Stimulated activated CD8-positive, alpha-beta memory T cell treated with anti-CD3 and anti-CD28 coated beads, Interleukin-2, amount 100 ng/mL, for 1 hour (primary cell): ENCODE results near the gene SPATA12.

Source experiments
- DNase-seq, 2 donors: peaks; one replicate each; pipeline ENCODE4 v3.0.0-alpha.2; 2020; ENCODE audit warnings: low read depth in 2 of 2

Gene SPATA12

GRCh38 chr3:57060089-57060821, at the start of gene SPATA12:
TSS of gene SPATA12 (plus strand) at chr3:57060664. CDS start at chr3:57073695, 13,031 bp downstream.
- DNase-seq = no peak

DNA sequence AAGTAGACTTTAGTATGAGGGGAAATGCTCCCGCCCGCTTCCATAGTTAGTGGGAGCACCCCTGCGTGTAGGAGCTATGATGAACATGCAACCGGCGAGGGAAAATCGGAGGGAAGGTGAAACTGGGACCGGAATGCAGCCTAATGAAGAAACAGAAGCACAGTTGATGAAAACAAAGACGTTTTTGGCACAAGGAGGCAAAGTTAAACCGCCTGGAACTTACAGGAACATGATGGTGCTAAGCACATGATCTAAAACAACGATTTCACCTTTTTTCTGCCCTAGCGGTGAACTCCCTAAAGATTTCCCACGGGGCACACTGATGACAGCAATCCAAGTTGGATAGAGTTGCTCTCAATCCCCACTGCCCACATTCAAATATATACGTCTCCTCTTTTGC, 49.4 kb upstream of the SPATA12 start:
- no peak for DNase-seq

DNA sequence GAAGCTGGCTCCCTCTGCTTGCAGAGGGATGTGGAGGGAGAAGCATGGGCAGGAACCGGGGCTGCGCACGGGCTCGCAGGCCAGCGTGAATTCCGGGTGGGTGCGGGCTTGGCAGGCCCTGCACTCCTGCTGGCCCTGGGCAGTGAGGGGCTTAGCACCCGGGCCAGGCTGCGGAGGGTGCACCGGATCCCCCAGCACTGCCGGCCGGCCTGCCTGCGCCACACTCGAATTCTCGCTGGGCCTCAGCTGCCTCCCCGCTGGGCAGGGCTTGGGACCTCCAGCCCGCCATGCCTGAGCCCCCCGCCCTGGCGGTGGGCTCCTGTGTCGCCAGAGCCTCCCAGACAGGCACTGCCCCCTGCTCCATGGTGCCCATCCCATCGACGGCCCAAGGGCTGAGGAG, 47.6 kb upstream of the SPATA12 start:
- DNase-seq = no peak

GRCh38 chr3:57015350-57015729, 45.1 kb upstream of the SPATA12 start:
- no peak for DNase-seq

GRCh38 chr3:57015912-57016311, 44.6 kb upstream of the SPATA12 start:
- DNase-seq = no peak

DNA sequence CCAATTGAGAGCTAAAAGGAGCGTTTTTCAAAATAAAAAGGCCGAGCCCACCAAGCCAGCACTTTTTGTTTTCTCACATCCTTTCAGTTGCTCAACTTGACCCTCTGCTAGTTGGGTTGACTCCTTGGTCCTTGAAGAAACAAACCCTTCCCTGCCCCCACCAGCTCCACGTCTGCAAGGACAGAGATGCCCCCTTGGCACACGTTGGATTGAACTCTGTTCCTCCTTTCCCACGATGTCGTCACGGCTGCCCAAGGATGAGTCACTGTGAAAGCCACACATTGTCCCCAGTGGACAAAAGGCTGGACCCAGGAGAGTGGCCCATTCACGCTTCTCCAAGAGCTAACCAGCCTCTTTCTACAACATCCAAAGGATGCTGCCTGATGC, 43.0 kb upstream of the SPATA12 start:
- no peak for DNase-seq

GRCh38 chr3:57018246-57018645, 42.2 kb upstream of the SPATA12 start:
- DNase-seq = no peak

DNA sequence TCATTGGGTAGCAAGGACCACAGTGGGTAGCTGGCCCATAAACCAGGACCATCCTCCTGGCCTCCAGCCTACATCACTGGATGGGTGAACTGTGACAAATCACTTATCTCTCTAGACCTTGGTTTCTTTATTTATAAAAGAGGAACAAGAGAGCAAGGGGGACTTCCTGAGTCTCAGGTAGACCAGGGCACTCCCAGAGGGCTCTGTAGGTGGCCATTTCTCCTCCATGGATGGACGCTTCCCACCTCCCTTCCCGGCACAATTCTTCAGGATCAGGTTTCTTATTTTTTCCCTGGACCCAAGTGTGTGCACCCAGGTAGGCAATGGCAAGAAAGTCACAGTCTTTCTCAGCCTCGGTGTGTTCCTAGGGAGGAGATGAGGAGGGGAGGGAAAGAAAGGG, 41.4 kb upstream of the SPATA12 start:
- DNase-seq = no peak

- no peak for DNase-seq
These were observed 35.2 kb upstream of the SPATA12 start for GRCh38 chr3:57025237-57025636.

DNA sequence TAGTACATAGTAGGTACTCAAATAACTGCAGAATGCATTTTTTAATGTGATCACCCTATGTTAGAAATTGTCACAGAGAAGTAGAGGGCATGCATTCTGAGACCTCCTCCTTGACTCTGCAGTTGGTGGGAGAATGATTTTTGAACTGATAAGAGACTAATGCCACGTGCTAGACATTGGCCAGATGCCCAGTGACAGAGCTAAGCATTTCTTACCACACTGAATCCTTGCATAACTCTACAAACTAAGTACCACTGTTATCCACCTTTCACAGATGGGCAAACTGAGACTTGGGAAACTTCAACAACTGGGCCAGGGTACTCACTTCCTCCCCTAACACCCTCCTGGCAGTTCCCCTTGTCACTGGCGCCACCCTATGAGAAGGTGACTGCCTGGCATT, 33.5 kb upstream of the SPATA12 start:
- no peak for DNase-seq

- DNase-seq = no peak
These were observed 31.1 kb upstream of the SPATA12 start for GRCh38 chr3:57029383-57029782.

- no peak for DNase-seq
These were observed 30.5 kb upstream of the SPATA12 start for GRCh38 chr3:57029924-57030323.

DNA sequence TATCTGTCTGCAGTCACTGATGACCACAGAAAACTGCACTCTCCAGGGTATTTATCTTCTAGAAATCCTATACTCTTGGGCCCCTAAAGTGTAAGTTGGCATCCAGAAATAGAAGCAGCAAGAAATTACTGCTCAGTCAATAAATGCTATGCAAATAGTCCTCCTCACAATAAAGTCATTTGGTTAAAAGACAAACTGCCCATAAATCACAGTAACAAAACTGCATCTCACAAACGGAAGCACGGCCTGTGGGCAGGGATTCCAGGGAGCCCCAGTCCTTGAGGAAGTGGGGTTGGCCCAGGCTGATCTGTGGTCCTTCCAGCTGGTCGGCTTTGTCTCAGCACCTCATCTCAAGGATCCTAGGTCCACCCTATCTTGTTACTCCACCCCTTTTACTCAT, 29.7 kb upstream of the SPATA12 start:
- no peak for DNase-seq

DNA sequence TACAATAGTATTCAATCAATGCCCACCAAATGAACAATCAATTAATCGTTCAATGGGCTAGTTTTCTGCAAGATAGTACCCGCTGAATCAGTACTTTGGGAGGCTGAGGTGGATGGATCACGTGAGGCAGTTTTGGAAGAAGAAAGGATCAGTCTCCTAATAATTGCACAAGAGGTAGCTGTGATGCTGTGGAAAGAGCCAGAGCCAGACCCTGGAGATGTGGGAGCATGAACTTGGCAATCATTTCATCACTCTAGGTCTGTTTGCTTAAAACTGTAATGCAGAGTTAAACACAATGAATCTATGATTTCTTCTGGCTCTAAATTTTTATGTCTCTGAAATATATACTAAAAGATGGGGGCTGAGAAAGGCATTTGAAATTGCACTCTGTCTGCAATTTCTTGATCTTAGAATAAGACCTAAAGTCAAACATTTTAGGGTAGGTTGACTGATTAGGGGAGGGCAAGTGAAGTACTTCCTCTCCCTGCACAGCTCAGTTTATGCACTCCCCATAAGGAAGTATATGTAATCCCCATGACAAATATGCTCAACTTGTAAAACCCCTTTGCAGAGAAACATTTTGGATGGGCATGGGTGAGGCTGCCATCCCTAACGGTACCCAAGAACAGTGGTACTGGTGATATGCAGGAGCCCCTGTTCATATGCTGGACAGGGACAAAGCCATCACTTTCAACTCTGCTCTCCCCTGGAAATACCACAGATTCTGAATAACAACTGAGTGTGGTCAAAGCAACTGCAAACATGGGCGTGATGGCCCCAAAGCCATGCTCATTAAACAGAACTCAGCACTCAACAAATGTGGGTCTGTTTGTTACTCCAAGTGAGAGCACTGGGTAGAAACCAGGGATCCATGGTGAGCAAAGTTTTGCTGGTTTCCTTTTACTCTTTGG, 28.6 kb upstream of the SPATA12 start:
- DNase-seq = no peak

DNA sequence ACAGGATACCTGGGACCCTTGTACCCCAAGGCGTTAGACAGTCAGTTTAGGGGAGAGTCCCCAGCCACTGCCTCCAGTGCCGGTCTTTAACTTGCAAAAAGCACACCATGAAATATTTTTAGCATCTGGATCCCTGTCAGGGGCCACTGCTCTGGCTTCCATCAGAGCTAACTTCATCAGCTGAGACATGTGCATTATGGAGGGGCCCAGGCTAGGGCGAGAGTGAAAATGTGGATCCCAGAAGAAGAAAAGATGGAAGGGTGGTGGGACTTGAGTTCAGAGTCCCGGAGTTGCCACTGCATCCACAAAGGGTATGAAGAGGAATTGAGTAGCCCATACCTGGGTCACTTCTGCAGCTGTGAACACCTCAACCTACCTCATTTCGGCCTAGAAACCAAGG, 23.5 kb upstream of the SPATA12 start:
- no peak for DNase-seq

GRCh38 chr3:57038466-57039164, 21.8 kb upstream of the SPATA12 start:
- no peak for DNase-seq

- no peak for DNase-seq
These were observed 18.8 kb upstream of the SPATA12 start for GRCh38 chr3:57041674-57042073.

- DNase-seq = no peak
These were observed 16.9 kb upstream of the SPATA12 start for GRCh38 chr3:57043518-57043917.

- no peak for DNase-seq
These were observed 14.2 kb upstream of the SPATA12 start for GRCh38 chr3:57046101-57046765.

DNA sequence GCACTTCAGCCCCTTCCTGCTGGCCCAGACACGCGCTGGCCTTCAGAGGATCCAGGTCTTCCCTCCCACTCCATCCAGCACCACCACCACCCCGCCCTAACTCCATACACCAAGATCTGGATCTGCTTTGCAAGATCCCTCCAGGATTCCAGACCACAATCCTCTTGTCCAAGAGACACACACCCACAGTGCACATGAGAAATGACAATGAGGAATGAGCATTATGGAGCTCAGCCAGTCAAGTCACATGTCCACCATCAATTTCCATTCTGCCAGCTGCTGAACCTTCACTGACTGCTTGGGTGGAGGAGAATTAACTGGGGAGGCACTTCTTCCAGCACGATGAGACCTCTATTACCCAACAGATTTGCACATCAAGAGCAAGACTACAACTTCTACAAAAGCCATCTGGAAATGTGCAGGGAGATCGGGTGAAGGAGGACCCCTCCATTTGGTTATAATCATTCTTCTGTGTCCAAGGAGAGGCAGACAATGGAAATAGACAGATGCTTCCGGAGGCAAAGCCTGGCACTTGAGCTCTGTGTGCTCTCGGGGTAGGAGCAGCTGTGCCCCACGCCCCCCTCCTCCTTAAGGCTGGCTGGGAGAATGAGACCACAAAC, 12.3 kb upstream of the SPATA12 start:
- DNase-seq = no peak

- DNase-seq = no peak
These were observed 11.7 kb upstream of the SPATA12 start for GRCh38 chr3:57048728-57049127.

GRCh38 chr3:57052662-57053061, 7.8 kb upstream of the SPATA12 start:
- DNase-seq = no peak
